Stimulated activated CD4-positive, alpha-beta T cell treated with anti-CD3 and anti-CD28 coated beads, Interleukin-1b, Interleukin-23, amount 100 ng/mL, for 48 hours (primary cell): Measurements from ENCODE around the gene HOXA10.

Experiments used
- DNase-seq: peaks from one replicate; pipeline ENCODE4 v3.0.0-alpha.2; 2020

The HOXA10 gene

GRCh38 chr7:27178366-27178765 lies 4.2 kb upstream of the HOXA10 start:
- DNase-seq = no peak

GRCh38 chr7:27177795-27178320 lies 3.7 kb upstream of the HOXA10 start:
- no peak for DNase-seq

- no peak for DNase-seq
Observed at GRCh38 chr7:27176962-27177794, 3.1 kb upstream of the HOXA10 start.

- no peak for DNase-seq
Observed at GRCh38 chr7:27176524-27176845, 2.4 kb upstream of the HOXA10 start.

DNA sequence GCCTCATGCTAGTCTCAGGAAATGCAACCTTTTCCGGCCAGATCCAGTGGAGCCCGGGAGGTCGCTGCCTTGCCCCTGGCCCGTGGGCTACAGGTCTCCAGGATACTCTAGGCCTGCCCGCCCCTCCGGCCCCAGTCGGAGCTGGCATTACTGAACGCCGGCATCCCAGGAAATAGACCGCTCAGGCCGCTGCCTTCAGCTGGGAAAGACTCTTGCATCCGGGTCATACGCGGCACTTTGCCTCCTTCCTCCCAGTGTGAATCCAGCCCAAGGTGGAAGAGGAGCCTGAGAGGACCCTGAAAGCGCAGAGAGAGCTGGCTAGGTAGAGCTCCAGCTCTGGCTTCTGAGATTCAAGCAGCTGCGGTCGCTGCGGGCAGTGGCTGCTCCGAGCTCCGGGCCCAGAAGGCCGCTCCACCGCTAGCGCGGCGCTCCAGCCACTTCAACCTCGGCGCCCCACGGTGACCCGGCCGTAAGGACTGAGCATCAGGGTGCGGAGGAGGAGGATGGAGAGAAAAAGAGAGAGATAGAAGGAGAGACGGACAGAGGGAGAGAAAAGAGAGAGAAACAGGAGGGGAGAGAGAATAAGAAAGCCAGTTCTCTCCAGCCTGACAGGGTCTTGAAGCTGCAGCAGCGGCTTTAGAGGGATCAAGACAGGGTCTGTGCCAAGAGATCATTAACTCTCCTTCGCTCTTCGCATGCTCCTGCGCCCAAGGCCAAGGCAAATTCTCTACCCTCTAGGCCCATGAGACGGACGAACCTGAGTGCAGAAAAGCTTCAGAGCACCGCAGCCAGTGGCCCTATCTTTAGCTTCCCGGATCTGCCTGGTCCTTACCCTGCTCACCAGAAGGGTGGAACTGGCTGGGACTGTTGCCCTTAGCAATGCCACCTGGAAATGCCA lies 1.8 kb upstream of the HOXA10 start:
- DNase-seq = no peak

- DNase-seq = no peak
Observed at GRCh38 chr7:27174874-27175625, 930 bp upstream of the HOXA10 start.

DNA sequence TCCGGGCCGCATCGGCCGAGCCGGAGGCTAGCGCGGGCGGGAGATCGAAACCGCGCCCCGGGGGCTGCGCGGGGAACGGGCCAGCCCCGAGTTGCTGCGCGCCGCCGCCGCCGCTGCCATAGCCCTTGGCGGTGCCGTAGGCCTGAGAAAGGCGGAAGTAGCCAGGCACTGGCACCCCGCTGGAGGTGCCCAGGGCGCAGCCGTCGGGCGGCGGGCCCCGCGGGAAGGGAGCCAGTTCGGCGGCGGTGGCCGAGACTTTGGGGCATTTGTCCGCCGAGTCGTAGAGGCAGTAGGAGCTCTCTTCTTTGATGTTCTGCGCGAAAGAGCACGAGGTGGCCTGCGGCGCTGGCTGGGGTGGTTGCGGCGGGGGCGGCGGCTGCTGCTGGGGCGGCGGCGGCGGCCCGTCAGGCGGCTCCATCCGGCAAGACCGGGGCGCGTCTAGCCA lies 587 bp downstream of the HOXA10 start:
- DNase-seq = no peak

- DNase-seq = no peak
Observed at GRCh38 chr7:27172823-27173510, 1.2 kb downstream of the HOXA10 start.

DNA sequence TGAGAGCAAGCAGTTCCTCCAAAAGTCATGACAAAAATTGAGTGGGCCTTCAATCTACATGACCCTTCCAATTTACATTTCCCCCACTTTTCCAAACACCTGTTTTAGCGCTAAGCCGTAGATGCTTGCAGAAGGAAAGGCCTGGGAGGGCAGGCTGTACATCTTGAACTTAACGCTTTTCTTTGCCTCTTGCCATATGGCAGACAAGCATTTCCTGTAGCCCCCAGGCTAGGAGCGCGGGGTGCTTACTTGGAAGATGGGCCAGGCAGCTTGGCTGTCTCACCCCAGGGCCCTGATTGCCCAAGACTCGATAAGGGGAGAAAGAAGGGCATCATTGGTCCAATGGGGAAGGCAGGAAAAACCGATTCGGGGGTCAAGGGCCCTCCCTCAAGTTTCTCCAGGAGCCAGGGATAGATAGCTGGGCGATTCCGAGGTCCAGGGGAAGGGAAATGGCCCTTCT lies 1.8 kb downstream of the HOXA10 start:
- no peak for DNase-seq

- DNase-seq = no peak
Observed at GRCh38 chr7:27171637-27172314, 2.3 kb downstream of the HOXA10 start.

- DNase-seq = no peak
Observed at GRCh38 chr7:27171325-27171636, 2.8 kb downstream of the HOXA10 start.

GRCh38 chr7:27170426-27171324 lies 3.4 kb downstream of the HOXA10 start:
- DNase-seq = no peak

DNA sequence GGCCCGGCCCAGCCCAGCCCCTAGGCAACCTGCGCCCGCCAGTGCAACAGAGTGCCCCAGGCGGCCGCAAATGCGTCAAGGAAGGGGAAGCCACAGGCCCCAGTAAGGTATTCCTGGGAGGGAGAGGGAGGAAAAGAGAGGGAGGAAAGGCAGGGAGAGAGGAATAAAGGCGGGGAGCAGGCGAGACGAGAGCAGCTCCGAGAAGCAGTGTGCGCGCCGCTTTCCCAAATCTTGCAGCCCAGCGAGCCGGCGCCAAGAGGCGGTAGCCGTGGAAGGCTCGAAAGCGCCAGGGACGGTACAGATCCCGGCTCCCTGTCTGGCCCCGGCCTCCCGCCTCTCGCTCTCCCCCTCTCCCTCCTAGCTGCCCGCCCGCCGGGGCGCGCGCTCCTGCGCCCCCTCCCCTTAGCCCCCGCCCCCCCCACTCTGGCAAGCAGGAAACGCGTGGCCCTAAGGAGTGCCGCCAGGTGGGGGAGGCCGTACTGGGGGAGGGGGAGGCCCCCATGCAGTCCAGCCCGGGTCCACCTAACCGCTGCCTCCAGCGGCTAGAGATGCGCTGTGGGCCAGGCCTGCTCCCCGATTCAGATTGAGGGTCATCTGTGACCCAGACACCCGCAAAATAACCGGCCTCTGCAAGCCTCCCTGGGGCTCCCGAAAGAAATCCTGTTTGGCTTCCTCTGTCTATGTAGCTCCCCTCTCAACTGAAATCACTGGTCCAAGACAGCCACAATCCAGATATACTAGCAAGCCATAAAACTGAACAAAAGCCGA lies 4.3 kb downstream of the HOXA10 start:
- DNase-seq = no peak

DNA sequence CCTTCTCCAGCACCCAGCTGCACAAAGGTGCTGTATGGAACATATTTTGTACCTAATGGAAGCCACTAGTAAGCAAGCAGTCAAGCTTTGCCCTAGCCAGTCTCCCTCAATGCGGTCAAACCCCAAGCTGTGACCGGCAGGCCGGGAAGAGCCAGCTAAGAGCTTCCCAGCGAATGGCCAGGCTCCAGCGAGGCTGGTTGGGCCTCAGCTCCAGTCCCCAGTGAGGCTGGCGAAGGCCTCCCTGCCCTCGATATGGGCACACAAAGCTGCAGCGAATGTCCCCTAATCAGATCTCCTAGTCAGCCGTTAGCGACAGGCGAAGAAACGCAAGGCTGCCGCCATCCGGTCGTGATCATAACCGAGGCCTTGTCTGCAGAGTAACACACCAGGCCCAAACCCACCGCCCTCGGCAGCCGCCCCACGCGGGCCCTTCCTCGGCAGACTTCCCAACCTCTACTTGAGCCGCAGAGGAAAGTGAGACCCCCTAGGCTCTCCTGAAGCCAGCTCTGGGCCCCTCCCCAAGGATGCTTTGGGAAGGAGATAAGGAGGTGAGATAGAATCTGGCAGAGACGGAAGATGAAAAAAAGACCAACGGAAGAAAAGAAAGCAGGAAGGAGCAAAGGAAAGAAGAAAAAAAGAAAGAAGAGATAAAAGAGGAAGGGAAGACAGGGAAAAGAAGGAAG lies 5.7 kb downstream of the HOXA10 start:
- DNase-seq = no peak

- no peak for DNase-seq
Observed at GRCh38 chr7:27167916-27168264, 6.2 kb downstream of the HOXA10 start.

DNA sequence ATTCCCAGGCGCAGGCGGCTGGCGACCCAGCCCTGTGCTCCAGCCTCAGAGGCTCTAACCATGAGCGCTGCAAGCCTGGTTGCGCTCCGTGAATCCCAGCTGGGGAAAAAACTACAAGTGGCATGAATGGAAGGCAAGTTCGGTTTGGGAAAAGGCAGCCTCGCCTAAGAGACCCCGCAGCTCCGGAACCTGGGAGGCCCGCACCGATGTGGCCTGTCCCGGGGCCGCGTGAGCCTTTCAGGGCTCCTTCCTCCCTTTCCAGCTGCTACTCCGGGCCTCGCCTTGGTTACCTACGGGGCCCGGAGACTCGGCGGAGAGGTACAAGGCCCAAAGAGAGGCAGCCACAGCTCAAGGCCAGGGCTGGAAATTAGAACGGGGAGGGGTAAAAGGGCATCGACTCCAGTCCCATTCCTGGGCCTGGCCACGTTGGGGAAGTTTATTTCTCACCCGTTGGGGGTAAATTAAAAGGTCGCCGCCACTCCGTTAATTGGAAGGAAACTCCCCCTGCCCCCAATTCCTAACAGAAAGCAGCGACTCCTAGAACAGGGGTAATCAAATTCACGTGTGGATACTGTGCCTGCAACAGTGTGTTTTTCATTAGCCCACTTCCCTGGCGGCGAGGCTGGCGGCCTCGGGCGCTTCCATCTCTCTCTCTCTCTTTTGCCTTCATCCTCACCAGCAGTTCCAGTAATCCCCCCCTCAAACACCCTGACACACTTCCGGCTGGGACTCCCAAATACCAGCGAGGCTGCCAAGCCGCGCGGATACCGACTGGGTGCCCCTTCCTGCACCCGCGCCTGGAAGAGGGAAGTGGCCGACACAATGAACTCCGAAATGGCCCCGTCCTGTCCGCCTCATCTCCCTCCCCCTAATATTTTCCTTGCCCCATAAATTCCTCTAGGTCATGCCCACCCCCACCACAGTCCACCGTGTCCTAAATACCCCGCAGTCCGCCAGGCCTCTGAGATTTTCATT lies 7.3 kb downstream of the HOXA10 start:
- DNase-seq = no peak

- no peak for DNase-seq
Observed at GRCh38 chr7:27165996-27166530, 8.1 kb downstream of the HOXA10 start.
